ENCODE measurements around the gene TRABD2A.
"Not testable (repeated sequence)": the region's sequence is repeated elsewhere in the genome, so short reads cannot be mapped to it uniquely, and the experiment has no call there.

TRABD2A gene

GRCh38 chr2:84882414-84882738, 1.5 kb upstream of the TRABD2A start:
- in situ Hi-C loops (cut with MboI; ENCODE audit: low sequenced_read_pairs), result no loop called here

DNA sequence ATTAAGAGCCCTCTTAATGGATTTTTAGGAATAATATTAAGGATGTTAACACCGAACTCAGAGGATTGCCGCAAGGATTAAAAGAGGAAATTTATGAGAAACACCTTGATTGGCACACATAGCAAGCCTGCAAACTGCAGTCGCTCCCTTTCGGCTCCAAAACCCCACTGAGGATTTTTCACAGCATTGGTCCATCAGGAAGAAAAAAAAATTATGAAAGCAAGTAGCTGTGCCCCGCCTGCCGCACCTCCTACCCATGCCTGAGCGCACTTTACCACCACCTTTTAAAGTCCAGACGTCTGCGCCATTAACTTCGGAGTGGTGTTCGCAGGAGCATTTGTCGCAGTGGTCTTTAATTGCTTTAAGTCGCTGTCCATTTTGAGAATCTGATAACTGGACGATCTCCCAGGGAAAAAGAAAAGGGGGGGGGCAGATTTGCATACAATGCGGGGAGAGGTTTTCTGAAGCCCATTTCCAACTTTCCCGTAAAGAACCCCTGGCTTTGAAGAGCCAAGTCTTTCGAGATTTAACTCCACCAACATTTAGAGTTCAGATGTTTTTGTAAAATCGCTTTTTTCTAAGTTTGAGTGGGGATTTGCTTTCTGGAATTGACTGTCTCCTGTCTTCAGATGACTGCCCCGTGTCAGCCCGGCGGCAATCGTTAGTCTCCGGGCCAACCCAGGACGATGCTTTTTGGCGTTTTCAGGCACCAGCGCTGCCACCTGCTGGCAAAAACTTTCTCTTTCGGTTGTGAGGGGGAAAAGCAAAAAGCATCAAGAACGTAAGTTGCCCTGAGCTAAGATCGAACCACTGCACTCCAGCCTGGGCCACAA, 913 bp upstream of the TRABD2A start:
- in situ Hi-C loops (cut with MboI; ENCODE audit: low sequenced_read_pairs), result no loop called here

- in situ Hi-C loops (cut with MboI; ENCODE audit: low sequenced_read_pairs), result no loop called here
Observed at GRCh38 chr2:84880395-84880644, 564 bp downstream of the TRABD2A start.

DNA sequence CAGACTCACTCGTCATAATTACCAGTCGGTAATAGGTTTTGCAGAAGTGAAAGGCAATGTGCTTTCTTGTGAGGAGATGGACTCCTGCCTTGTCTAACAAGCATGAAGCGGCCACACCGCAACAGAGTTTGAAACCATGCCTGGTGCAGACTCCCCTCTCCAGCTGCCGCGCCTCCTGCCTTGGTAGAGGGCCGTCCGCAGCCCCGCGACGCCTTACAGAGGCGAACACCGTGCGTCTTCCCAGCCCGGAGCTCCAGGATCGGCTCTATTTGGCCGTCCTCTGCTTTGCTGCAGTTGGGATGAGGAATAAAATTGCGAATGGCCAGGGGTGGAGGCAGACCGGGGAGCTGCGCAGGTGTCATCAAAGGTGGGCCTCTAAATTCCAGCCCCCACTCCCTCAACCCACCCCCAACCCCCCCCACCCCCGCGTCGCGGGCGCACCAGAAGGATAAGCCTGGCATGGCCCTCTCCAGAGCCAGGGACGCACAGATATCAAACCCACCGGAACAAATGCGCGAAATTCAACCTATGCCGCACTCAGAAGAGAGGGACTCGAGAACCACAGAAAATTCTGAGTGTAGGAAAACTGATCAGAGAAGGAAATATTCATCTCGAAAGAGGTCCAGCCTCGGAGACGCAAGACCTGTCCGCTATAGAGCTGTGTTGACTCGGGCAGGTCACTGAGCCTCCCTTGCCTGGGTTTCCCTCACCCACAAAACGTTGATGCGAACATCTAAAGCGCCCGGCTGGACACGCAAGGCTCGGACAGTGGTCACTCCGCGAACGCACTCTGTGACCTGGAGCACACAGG, 1.1 kb downstream of the TRABD2A start:
- in situ Hi-C loops (cut with MboI; ENCODE audit: low sequenced_read_pairs), result no loop called here

- in situ Hi-C loops (cut with MboI; ENCODE audit: low sequenced_read_pairs), result no loop called here
Observed at GRCh38 chr2:84878896-84879583, 1.8 kb downstream of the TRABD2A start.

GRCh38 chr2:84878459-84878858, 2.4 kb downstream of the TRABD2A start:
- in situ Hi-C loops (cut with MboI; ENCODE audit: low sequenced_read_pairs), result no loop called here

DNA sequence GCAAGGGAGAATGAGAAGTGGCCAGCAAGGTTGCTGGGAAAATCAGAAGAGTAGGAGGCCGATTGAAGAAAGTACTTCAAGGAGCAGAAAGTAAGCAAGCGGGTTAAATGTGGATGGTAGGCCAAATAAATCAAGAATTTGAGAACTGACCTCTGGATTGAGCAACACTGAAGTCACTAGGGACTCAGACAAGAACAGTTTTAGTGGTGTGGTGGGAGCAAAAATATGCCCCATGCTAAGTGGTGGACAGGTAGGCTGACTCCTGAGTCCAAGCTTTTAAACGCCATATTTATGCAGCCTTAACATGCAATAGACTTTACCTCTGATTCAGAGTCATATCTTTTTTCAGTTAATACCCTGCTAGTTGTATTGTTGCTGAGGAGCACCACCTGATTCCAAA, 4.5 kb downstream of the TRABD2A start:
- in situ Hi-C loops (cut with MboI; ENCODE audit: low sequenced_read_pairs), result no loop called here

- in situ Hi-C loops (cut with MboI; ENCODE audit: low sequenced_read_pairs), result not testable (repeated sequence)
Observed at GRCh38 chr2:84875619-84876018, 5.3 kb downstream of the TRABD2A start.

- in situ Hi-C loops (cut with MboI; ENCODE audit: low sequenced_read_pairs), result no loop called here
Observed at GRCh38 chr2:84875213-84875560, 5.7 kb downstream of the TRABD2A start.

DNA sequence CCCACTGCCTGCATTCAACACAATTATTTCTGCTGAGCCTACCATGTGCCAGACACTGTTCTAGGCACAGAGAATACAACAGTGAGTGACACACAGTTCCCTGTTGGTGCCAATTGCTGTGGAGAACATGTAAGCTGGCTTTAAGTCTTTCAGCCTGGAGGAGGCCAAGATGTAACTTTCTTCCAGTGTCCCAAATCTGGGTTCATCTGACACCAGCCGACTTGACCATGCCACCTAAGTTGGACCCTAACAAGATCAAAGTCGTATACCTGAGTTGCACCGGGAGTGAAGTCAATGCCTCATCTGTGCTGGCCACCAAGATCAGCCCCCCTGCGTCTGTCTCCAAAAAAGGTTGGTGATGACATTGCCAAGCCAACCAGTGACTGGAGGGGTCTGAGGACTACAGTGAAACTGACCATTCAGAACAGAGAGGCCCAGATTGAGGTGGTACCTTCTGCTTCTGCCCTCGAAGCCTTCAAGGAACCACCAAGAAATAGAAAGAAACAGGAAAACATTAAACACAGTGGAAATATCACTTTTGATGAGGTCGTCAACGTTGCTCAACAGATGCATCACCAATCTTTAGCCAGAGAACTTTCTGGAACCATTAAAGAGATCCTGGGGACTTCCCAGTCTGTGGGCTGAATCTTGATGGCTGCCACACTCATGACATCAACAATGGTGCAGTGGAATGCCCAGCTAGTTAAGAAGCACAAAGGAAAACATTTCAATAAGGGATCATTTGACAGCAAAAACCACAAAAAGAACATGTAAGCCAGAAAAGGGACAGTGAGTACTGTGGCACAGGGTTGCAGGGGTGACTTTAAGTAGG, 6.3 kb downstream of the TRABD2A start:
- in situ Hi-C loops (cut with MboI; ENCODE audit: low sequenced_read_pairs), result no loop called here

GRCh38 chr2:84873350-84873749, 7.5 kb downstream of the TRABD2A start:
- in situ Hi-C loops (cut with MboI; ENCODE audit: low sequenced_read_pairs), result no loop called here

DNA sequence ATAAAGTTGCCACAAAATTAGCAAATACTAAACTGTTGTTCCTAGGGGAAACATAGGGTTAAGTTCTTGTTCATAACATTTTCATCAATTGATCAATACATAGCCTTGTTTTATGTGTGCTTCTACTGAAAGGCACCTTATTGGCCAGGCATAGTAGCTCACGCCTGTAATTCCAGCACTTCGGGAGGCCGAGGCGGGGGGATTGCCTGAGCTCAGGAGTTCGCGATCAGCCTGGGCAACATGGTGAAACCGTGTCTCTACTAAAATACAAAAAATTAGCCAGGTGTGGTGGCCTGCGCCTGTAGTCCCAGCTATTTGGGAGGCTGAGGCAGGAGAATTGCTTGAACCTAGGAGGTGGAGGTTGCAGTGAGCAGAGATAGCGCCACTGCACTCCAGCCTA, 8.2 kb downstream of the TRABD2A start:
- in situ Hi-C loops (cut with MboI; ENCODE audit: low sequenced_read_pairs), result not testable (repeated sequence)

- in situ Hi-C loops (cut with MboI; ENCODE audit: low sequenced_read_pairs), result no loop called here
Observed at GRCh38 chr2:84870306-84870705, 10.6 kb downstream of the TRABD2A start.

- in situ Hi-C loops (cut with MboI; ENCODE audit: low sequenced_read_pairs), result loop anchor here (10.0 kb wide), 1 partner anchor 374 kb away; no protein-coding TSS in a partner anchor
Observed at GRCh38 chr2:84868327-84868726, 12.6 kb downstream of the TRABD2A start.

GRCh38 chr2:84866122-84866521, 14.8 kb downstream of the TRABD2A start:
- in situ Hi-C loops (cut with MboI; ENCODE audit: low sequenced_read_pairs), result loop anchor here (10.0 kb wide), 1 partner anchor 371 kb away; no protein-coding TSS in a partner anchor

DNA sequence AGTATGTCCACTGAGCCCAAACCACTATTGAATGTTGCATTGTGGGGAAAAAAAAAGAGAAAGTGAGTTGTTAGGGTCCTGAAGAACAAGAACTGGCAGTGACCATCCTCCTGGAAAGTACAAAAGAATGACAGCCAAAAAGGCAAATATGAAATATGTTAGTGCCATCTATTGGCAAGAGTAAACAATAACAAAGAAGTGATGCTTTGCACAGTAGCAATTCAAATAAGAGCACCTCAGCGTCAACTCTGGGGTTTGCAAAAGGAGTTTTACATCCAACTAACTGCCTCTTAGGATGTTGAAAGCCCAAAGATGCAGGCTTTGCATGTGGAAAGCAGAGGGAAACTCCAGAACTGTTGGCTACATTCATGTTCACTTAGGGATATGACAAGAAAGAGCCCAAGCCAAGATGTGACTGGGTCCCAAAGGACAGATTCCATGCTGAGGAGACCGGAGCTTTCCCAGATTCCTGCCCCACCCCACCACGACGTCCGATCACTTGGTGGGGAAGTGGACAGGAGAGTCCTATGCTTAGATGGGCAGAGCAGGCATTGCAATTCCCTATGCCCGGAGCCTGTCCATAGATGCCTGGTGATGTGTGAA, 15.6 kb downstream of the TRABD2A start:
- in situ Hi-C loops (cut with MboI; ENCODE audit: low sequenced_read_pairs), result loop anchor here (10.0 kb wide), 1 partner anchor 370 kb away; no protein-coding TSS in a partner anchor

DNA sequence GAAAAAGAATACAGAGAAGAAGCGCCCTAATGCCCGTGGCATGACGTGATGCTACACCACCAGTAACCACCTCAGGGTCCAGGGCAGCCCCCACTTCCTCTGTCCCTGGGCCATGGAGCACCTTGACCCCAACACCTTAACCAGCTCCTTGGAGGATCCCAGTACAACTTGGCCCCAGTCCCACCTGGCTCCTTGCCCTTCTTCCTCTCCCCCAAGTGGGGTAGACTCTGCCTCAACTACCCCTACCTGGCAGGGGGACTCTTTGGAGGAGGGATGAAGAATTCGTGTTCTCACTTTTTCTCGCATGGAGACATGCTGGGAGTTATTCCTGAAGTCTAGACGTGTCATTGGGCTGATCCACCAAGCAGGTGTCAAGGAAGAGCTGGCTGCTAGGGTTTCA, 18.9 kb downstream of the TRABD2A start:
- in situ Hi-C loops (cut with MboI; ENCODE audit: low sequenced_read_pairs), result loop anchor here (10.0 kb wide), 1 partner anchor 367 kb away; no protein-coding TSS in a partner anchor

GRCh38 chr2:84861539-84861938, 19.3 kb downstream of the TRABD2A start:
- in situ Hi-C loops (cut with MboI; ENCODE audit: low sequenced_read_pairs), result loop anchor here (10.0 kb wide), 1 partner anchor 367 kb away; no protein-coding TSS in a partner anchor

GRCh38 chr2:84858937-84859336, 21.9 kb downstream of the TRABD2A start:
- in situ Hi-C loops (cut with MboI; ENCODE audit: low sequenced_read_pairs), result no loop called here

- in situ Hi-C loops (cut with MboI; ENCODE audit: low sequenced_read_pairs), result no loop called here
Observed at GRCh38 chr2:84858123-84858522, 22.8 kb downstream of the TRABD2A start.

Data from HL-60/S4 treated with phorbol 12-myristate 13-acetate at 8.2 ng/mL for 4 days and 3 days (cell line).